AG09309 (cell line): ENCODE measurements around the gene RIPOR2.

ENCODE experiments used
- DNase-seq: peaks from one replicate; pipeline ENCODE4 v3.0.0-alpha.2; 2010; ENCODE audit warnings: low read depth
- H3K4me3 ChIP-seq: 2 replicates; pipeline ENCODE4 v1.5.1; 2011; ENCODE audit warnings: mild to moderate bottlenecking, low read depth, low read length, moderate library complexity; ENCODE audit not compliant: control insufficient read depth
- TF ChIP-seq, protein P1 (sequence below): IDR thresholded peaks from 2 replicates; pipeline ENCODE4 v1.5.1; 2011; ENCODE audit warnings: mild to moderate bottlenecking, low read depth, low read length, inconsistent platforms; ENCODE audit not compliant: insufficient read depth, control insufficient read depth; ENCODE audit errors: missing control alignments

Gene RIPOR2

DNA sequence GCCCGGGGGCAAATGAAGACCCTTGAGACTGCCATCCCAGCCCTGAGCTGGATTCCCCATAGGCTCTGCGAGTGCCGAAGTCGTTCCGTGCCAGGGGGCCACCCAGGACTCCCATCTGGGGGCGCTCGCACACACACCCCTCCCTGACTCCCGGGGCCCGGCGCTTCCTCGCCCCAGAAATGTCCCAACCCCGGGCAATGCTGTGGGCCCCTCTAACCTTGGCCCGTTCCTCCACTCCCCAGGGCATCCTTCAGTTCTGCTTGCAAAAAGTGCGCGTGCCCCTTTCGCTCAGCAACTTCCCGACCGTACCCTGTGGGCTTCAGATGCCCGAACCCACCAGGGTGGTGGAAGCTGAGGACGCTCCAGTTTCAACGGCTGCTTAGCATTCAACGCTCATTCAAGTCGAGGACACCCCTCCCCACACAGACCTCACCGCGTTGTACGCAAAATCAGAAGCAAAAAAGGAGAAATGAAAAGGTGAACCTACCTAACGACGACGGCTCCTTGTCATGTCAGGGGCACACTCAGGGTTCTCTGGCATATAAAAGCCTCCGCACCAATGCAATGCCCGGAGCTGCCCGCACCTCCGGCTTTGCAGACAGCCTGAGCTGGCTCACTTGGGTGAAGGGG lies 25.3 kb downstream of the RIPOR2 start:
- DNase-seq = no peak
- TF ChIP-seq, protein P1, sequence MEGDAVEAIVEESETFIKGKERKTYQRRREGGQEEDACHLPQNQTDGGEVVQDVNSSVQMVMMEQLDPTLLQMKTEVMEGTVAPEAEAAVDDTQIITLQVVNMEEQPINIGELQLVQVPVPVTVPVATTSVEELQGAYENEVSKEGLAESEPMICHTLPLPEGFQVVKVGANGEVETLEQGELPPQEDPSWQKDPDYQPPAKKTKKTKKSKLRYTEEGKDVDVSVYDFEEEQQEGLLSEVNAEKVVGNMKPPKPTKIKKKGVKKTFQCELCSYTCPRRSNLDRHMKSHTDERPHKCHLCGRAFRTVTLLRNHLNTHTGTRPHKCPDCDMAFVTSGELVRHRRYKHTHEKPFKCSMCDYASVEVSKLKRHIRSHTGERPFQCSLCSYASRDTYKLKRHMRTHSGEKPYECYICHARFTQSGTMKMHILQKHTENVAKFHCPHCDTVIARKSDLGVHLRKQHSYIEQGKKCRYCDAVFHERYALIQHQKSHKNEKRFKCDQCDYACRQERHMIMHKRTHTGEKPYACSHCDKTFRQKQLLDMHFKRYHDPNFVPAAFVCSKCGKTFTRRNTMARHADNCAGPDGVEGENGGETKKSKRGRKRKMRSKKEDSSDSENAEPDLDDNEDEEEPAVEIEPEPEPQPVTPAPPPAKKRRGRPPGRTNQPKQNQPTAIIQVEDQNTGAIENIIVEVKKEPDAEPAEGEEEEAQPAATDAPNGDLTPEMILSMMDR = peak; percentile 47
- H3K4me3 ChIP-seq = peak overlapping the region; percentile 81

DNA sequence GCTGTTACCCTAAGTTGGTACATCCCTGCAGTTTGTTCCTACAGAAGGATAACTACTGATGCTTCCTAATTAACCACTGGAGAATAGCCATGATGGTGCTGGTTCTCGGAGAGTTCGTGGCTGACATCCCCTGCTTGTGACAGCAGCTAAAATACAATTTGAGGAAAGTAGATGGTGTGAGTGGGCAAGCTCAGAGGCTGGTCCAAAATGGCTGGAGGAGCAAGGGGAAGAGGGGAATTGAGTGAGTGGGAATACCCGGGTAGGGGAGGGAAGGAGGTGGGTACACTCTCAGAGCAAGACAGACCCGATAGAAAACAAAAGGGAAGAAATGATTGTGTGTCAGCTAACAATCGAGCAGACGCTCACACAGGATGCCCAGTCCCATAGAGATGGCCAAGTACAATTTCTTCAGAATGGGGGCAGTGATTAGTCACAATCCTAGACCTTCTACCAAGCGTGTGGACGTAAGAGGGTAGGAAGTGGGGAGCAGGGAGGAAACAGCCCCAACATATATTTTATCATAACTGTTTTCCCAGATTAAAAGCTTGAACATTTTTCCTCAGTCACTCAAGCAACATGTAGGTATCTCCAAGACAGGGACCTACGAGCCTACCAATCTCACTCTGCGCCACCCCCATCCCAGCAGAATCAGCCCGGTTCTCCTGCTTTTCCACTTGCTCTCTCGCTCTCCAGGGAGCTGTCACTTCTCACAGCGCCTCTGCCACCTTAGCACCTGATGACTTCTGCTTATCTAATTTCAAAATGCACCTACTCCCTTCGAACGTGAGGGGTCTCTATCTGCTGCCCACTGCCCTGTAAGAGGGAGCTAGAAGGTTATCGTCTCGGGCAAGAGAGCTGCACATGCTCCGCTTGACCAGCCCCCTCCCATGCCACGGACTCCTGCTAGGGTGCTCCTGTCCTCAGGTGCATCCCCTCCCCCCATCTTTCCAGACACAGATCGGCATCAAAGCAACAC lies 26.2 kb downstream of the RIPOR2 start:
- TF ChIP-seq, protein P1 = no peak
- peak overlapping the region; percentile 81 for H3K4me3 ChIP-seq
- no peak for DNase-seq

DNA sequence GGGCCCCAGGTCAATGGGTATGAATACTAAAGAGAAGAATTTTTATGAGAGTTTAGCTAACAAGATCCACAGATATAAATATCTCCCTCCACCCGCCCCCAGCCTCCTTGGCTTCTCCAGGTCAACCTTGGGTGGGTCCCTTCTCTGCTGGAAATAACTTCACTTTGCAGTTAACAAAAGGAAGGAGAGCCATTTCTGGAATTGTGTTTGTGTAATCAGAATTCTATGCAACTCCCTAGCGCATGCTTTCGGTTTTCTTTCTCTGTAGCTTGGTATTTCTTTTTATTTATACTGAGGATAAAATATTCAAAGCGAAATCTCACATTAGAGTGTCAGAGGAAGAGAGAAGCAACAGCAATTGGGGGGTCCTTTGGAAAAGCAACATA lies 27.1 kb downstream of the RIPOR2 start:
- TF ChIP-seq, protein P1 = no peak
- H3K4me3 ChIP-seq = peak overlapping the region; percentile 81
- DNase-seq = peak; percentile 67

DNA sequence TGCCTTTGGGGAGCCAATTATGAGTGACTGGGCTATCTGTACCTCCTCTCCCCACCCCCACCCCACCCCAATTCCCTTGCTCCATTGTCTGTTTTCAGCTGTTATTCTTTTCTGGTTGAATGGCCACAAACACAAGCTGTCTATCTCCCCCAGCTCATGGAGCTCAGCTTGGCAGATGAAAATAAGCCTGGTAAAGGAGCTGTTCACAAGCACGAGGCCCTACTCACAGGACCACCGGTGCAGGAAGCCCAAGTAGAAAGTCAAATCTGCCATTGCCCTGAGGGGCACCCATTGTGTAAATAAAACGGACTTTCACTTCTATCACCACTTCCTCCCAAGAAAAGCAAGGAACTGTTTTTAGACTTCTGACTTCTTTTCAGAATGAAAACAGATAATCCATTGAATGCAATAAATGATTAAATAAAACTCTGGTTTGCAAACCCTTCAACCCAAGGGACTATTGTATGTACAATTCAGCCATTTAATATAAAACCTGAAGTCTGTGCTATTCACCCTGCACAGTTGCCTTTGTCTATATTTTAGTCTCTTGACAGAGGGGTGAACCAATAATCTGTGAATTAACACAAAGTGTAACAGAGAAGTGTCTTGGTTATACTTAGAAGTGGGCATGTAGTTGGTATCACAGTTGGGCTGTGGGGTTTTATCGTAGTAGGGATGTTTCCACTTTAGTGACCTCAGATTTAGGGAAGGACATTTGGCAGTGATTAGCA lies 27.7 kb downstream of the RIPOR2 start:
- H3K4me3 ChIP-seq = no peak overlapping the region
- TF ChIP-seq, protein P1 = no peak
- DNase-seq = no peak

DNA sequence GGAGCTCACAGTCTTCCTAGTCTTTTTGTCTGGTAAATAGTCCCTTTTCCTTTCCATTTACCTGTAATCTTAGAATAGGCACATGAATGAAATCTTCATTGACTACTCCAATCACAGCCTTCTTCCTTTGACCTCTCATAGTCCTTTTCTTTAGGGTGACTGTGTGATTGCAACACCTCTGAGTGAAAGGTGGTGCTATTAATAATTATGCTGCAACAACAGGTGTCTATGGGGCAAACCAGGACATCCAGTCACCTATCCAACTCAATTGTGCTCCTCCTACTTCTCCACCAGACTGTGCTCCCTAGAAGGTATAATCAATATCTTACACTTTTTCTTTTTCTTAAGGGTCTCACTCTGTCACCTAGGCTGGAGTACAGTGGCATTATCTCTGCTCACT lies 29.4 kb downstream of the RIPOR2 start:
- H3K4me3 ChIP-seq = no peak overlapping the region
- TF ChIP-seq, protein P1 = no peak

DNA sequence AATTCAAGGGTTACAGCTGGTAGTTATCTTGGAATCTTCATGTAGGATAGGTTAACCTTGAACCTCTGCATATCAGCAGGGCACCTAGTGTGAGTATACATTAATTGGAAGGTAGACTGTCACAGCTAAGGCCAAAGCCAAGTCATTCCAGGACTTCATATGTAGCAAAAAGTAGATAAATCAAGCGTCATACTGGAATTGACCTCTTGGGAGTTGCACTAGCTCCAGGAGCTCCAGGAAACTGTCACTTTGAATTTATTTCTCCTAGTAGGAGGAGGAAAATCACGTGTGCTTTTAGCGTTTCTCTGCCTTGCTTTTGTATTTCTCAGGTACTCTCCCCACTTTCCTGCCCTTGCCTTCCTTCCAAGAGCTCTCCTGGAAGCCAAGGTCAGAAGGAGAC lies 30.3 kb downstream of the RIPOR2 start:
- TF ChIP-seq, protein P1 = no peak
- DNase-seq = no peak
- H3K4me3 ChIP-seq = no peak overlapping the region

More for the DNA sequence above, 29.4 kb downstream of the RIPOR2 start:
- no peak for DNase-seq
